Measurements from ENCODE around the gene ETV1.

Gene ETV1

DNA sequence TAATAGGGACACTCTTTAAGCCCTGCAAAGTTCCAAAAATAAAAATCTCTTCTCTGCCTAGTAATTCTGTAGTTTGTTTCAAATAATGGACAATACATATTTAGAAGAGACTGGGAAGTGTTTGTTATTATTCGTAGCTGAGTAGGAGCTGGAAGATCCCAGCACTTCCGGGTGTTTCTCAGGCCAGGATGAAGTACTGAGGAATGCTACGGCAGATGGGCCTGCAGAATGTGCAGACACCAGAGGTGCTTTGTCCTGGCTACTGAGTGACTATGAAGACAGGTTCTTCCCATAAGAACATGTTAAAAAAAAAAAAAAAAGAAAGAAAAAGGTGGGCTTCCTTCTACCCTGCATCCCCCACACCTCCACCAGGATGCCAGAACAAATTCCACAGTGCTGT is 36.1 kb downstream of the ETV1 start:
- Histone ChIP-seq H2AFZ (ENCODE audit: low read length) (no peak overlapping the region), H3K36me3 (replicated peaks; ENCODE audit: insufficient read depth, low read length) (no peaks in the 10 kb centered on the region), H3K9me3 (replicated peaks; ENCODE audit: insufficient read depth, low read length) (no peaks in the 10 kb centered on the region), H3K79me2 (ENCODE audit: low read length) (no peaks in the 10 kb centered on the region), H3F3A (ENCODE audit: insufficient read depth, low read length) (no peaks in the 10 kb centered on the region), H3K9me2 (replicated peaks; ENCODE audit: insufficient read depth, low read length) (no peaks in the 10 kb centered on the region), H3K27me3 (replicated peaks; ENCODE audit: insufficient read depth, low read length) (no peaks in the 10 kb centered on the region), H3K4me3 (ENCODE audit: low read length) (no peak overlapping the region), H3K27ac (ENCODE audit: low read length) (no peak overlapping the region), H4K20me1 (ENCODE audit: insufficient read depth, low read length) (no peaks in the 10 kb centered on the region), H3K4me2 (ENCODE audit: low read depth, low read length) (no peak overlapping the region), H3K4me1 (ENCODE audit: low read length) (no peaks in the 10 kb centered on the region), H3K9ac (ENCODE audit: low read length) (no peak overlapping the region)
- no peak for DNase-seq
- TF ChIP-seq EZH2 (optimal IDR thresholded peaks at IDR 0.05; ENCODE audit: low read depth, low read length) (no peak), EZH2phosphoT487 (IDR thresholded peaks at IDR 0.05; ENCODE audit: low read length) (no peak), CTCF (IDR thresholded peaks at IDR 0.05; ENCODE audit: low read length) (no peak)

DNA sequence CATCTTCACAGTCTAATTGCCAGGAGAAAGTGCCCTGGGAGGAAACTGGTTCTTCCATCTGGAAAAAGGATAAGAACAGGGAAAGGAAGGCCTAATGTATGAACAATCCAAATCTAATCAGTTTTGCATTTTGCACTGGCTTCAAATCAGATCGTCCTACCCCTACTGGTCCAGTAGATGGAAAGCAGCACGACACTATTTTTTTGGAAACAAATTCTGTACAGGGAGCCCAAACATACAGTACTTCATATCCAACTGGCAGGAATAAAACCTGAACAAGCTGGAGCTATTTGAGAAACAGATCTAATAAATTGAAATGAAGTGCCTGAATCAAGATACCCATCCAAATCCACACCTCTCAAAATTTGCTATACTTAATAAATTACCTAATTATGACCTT is 36.5 kb downstream of the ETV1 start:
- Histone ChIP-seq H3K27me3 (replicated peaks; ENCODE audit: insufficient read depth, low read length) (no peaks in the 10 kb centered on the region), H3K4me3 (ENCODE audit: low read length) (no peak overlapping the region), H3K36me3 (replicated peaks; ENCODE audit: insufficient read depth, low read length) (no peaks in the 10 kb centered on the region), H3F3A (ENCODE audit: insufficient read depth, low read length) (no peaks in the 10 kb centered on the region), H3K9me3 (replicated peaks; ENCODE audit: insufficient read depth, low read length) (no peaks in the 10 kb centered on the region), H3K9me2 (replicated peaks; ENCODE audit: insufficient read depth, low read length) (no peaks in the 10 kb centered on the region), H3K79me2 (ENCODE audit: low read length) (no peaks in the 10 kb centered on the region), H3K4me2 (ENCODE audit: low read depth, low read length) (no peak overlapping the region), H3K4me1 (ENCODE audit: low read length) (no peaks in the 10 kb centered on the region), H3K27ac (ENCODE audit: low read length) (no peak overlapping the region), H4K20me1 (ENCODE audit: insufficient read depth, low read length) (no peaks in the 10 kb centered on the region), H3K9ac (ENCODE audit: low read length) (no peak overlapping the region), H2AFZ (ENCODE audit: low read length) (no peak overlapping the region)
- DNase-seq, result no peak
- TF ChIP-seq CTCF (IDR thresholded peaks at IDR 0.05; ENCODE audit: low read length), result no peak
- TF ChIP-seq EZH2 (optimal IDR thresholded peaks at IDR 0.05; ENCODE audit: low read depth, low read length), result no peak
- no peak for TF ChIP-seq EZH2phosphoT487 (IDR thresholded peaks at IDR 0.05; ENCODE audit: low read length)

DNA sequence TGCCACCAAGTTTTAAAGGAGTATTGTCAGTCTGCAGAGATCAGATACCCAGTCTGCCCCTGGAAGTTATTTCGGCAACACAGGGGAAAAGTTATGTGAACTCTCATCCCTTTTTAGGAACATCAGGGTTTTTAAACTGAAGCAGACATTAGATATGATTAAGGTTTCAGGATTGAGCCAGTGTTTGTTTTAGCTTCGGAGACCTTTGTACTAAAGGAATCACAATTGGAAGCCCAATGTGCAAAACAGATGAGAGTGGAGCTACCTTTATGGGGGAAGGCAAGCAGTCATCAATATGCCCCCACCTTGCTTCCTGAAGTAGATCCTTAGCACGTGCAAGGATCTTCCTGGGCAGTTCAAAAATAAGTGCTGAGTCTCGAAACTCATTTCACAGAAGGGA is 39.5 kb downstream of the ETV1 start:
- Histone ChIP-seq H4K20me1 (ENCODE audit: insufficient read depth, low read length) (no peaks in the 10 kb centered on the region), H3K9me3 (replicated peaks; ENCODE audit: insufficient read depth, low read length) (no peaks in the 10 kb centered on the region)

More for the DNA sequence above, 39.5 kb downstream of the ETV1 start:
- no peaks in the 10 kb centered on the region for H3K4me1 ChIP-seq (ENCODE audit: low read length)
- H3K4me2 ChIP-seq (ENCODE audit: low read depth, low read length), result no peak overlapping the region
- no peaks in the 10 kb centered on the region for H3K79me2 ChIP-seq (ENCODE audit: low read length)
- H2AFZ ChIP-seq (ENCODE audit: low read length), result no peak overlapping the region
- no peaks in the 10 kb centered on the region for H3K9me2 ChIP-seq (replicated peaks; ENCODE audit: insufficient read depth, low read length)
- no peak overlapping the region for H3K27ac ChIP-seq (ENCODE audit: low read length)
- H3K9ac ChIP-seq (ENCODE audit: low read length), result no peak overlapping the region
- no peak for TF ChIP-seq EZH2 (optimal IDR thresholded peaks at IDR 0.05; ENCODE audit: low read depth, low read length)
- no peak for TF ChIP-seq CTCF (IDR thresholded peaks at IDR 0.05; ENCODE audit: low read length)
- no peak for TF ChIP-seq EZH2phosphoT487 (IDR thresholded peaks at IDR 0.05; ENCODE audit: low read length)
- no peak overlapping the region for H3K4me3 ChIP-seq (ENCODE audit: low read length)
- H3K36me3 ChIP-seq (replicated peaks; ENCODE audit: insufficient read depth, low read length), result no peaks in the 10 kb centered on the region
- H3F3A ChIP-seq (ENCODE audit: insufficient read depth, low read length), result no peaks in the 10 kb centered on the region
- DNase-seq, result no peak
- H3K27me3 ChIP-seq (replicated peaks; ENCODE audit: insufficient read depth, low read length), result no peaks in the 10 kb centered on the region

Data from MM.1S (cell line).